Activated naive CD4-positive, alpha-beta T cell treated with anti-CD3 and anti-CD28 coated beads, Interleukin-2, amount 10 ng/mL, durations not matched to agents 5 hours and 36 hours (primary cell): ENCODE measurements around the gene FHIP1B. TPM values are rescaled to one million over a fixed set of nuclear protein-coding genes. Genes with fewer than 3 reads are reported as not detected.

Experiments
- total RNA-seq, 2 experiments: library from RNA; stranded (reverse); gene quantifications; one replicate each; pipeline ENCODE4 v1.2.3, GENCODE V29; 2021

FHIP1B gene
- total RNA-seq: 10 to 100 TPM; 24.1 to 24.3 TPM

GRCh38 chr11:6234387-6235107 is at the start of gene FHIP1B:
FHIP1B (minus strand) TSS chr11:6234636; CDS start chr11:6224516, 10,120 bp downstream.

DNA sequence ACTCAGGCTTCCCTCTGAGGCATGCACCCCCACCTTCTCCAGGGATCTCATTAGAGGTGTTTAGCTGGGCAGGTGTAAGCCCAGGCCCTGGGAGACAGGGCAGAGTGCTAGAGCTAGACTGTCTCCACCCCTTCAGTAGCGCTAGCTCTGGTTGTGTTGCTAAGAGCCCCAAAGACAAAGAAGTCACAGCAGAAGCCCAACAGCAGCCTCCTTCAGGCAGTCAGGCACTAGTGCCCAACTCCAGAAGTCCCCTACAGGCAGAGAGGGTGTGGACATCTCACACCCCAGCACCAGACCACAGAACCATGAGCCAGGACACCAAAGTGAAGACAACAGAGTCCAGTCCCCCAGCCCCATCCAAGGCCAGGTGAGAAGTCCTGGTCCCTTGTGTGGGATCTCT is 4.5 kb upstream of the FHIP1B start, which contains the start of gene CNGA4:
Gene CNGA4 (plus strand): TSS at position 188 of the 400 bp plus-strand sequence. CDS start 118 bp downstream, at position 306.

DNA sequence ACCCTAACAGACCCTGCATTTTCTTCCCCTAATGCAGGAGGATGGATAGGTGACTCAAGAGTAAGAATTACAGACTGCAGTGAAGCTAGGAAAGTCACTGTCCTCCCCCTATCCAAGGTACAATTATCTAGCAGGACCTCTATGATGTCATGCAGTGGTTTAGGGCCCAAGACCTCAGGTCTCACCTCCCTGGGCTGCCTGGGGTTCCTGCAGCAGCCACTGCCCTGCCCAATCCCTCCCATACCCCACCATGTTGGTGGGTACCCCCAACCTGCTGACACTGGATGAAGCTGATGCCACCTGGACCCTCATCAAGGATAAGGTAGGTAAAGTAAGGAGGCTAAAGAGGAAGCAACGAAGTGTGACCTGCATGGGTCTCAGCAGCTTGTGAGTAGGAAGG is 29.1 kb downstream of the FHIP1B start, which contains the start of gene C11orf42:
Gene C11orf42 (plus strand): TSS at position 192 of the 400 bp plus-strand sequence. CDS start 59 bp downstream, at position 251.

DNA sequence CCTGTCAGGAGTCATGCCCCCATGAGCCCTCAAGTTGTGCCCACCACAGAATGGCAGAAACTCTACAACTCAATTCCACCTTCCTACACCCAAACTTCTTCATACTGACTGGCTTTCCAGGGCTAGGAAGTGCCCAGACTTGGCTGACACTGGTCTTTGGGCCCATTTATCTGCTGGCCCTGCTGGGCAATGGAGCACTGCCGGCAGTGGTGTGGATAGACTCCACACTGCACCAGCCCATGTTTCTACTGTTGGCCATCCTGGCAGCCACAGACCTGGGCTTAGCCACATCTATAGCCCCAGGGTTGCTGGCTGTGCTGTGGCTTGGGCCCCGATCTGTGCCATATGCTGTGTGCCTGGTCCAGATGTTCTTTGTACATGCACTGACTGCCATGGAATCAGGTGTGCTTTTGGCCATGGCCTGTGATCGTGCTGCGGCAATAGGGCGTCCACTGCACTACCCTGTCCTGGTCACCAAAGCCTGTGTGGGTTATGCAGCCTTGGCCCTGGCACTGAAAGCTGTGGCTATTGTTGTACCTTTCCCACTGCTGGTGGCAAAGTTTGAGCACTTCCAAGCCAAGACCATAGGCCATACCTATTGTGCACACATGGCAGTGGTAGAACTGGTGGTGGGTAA is 35.1 kb downstream of the FHIP1B start, which contains the start of gene OR52W1:
Gene OR52W1 (plus strand): TSS at position 51 of the 637 bp plus-strand sequence. CDS start 0 bp downstream, at position 51.

DNA sequence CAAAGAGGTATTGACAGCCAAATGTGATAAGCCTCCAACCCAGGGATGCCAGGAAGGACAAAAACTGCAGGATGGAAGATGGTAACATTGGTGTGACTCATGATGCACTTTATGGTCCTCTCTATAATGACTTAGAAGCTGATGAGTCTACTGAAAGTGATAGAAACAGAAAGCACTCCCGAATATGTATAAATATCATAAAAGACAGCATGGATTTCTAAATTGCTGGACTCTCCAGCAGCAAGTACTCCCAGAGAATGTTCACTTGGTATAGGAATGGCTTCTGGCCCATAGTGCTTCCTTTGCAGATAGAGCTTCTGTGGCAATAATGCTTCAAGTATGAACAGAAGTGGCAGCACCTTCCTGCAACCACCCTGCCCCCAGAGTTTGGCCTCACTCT is 64.2 kb downstream of the FHIP1B start, which contains the start of gene OR52B2:
Gene OR52B2 (minus strand): TSS at position 101 of the 400 bp plus-strand sequence. CDS start 0 bp downstream, at position 101.

Other genes with a start within 250 kb of the FHIP1B start
- not detected for gene OR52L1, start 247.7 kb downstream of the FHIP1B start, total RNA-seq
- not detected for gene OR56A4, start 227.7 kb downstream of the FHIP1B start, total RNA-seq
- not detected for gene OR56A1, start 203.9 kb downstream of the FHIP1B start, total RNA-seq
- gene OR56B4, start 127.0 kb downstream of the FHIP1B start, total RNA-seq: not detected
- not detected for gene OR52B2, start 64.3 kb downstream of the FHIP1B start, total RNA-seq
- gene OR52W1, start 35.4 kb downstream of the FHIP1B start, total RNA-seq: not detected
- gene C11orf42, start 29.1 kb downstream of the FHIP1B start, total RNA-seq: not detected
- under 1 TPM in 1 of 2 experiments, not detected in 1; 0.22 TPM for gene CNGA4, start 4.5 kb upstream of the FHIP1B start, total RNA-seq
- not detected for gene CCKBR, start 25.2 kb upstream of the FHIP1B start, total RNA-seq
- gene CAVIN3, start 85.9 kb upstream of the FHIP1B start, total RNA-seq: 1 to 10 TPM; 1.3 to 1.5 TPM
- 10 to 100 TPM; 50.0 to 50.1 TPM for gene SMPD1, start 155.8 kb upstream of the FHIP1B start, total RNA-seq
- 10 to 100 TPM; 63.5 to 66.8 TPM for gene APBB1, start 184.5 kb upstream of the FHIP1B start, total RNA-seq
- under 1 TPM in 1 of 2 experiments, not detected in 1; 0.39 TPM for gene HPX, start 206.4 kb upstream of the FHIP1B start, total RNA-seq
- gene TRIM3, start 239.3 kb upstream of the FHIP1B start, total RNA-seq: 1 to 10 TPM; 7.5 to 9.3 TPM
- 10 to 100 TPM; 40.7 to 42.8 TPM for gene ARFIP2, start 246.7 kb upstream of the FHIP1B start, total RNA-seq
- gene TIMM10B, start 246.9 kb upstream of the FHIP1B start, total RNA-seq: 10 to 100 TPM; 40.9 to 42.2 TPM